T follicular helper cell (primary cell): ENCODE measurements around the gene CYBA.
A peak's percentile ranks its signal among the peaks of the same experiment; 100 is the strongest.
"Not testable (repeated sequence)": the region's sequence is repeated elsewhere in the genome, so short reads cannot be mapped to it uniquely, and the experiment has no call there.

Experiments used
- DNase-seq: peaks from one replicate; pipeline ENCODE4 v3.0.0-alpha.2; 2020; ENCODE audit warnings: low read depth

The CYBA gene

DNA sequence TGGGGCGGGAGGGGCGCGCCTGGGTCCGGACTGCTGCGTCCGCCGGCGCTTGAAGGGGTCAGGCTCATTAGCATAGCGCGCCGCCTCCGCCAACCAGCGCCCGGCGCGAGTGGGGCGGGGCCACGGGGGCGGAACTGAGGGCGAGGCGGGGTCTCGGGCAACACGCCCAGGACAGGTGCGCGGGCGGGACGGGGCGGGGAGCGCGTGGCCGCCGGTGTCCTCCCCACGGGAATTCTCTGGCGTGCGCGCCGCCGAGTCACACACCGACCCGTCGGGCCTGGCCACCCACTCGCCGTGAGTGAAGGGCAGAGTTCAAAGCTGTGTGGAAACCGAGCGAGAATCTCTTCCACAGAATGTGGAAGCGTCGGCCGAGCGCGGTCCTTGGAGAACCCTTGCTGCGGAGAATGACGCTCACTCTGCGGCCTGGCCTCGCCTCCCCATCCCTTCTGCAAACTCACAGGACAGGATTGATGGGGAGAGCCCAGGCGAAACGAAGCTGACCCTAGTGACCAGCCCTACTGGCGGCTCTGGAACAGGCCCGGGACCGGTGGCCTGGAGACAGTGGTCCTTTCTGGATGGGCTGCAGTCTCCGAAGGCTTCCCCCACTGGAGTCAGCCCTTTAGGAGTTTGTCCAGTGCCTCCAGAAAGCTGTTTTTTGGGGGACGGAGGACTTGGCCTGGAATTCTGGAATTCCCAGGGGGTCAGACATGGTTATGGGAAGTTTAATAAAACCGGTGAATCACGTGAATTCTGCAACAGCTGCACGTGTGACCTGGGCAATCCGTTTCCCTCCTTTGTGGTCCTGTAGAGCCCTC is 35.8 kb upstream of the CYBA start, which contains the start of gene SNAI3:
Gene SNAI3, minus strand, starts transcription at position 69 of the 815 bp plus-strand sequence. CDS start 101 bp downstream, outside the sequence.
- peak; percentile 78 for DNase-seq

- DNase-seq = peak; percentile 40
Observed at GRCh38 chr16:88686062-88686438, 35.2 kb upstream of the CYBA start.

DNA sequence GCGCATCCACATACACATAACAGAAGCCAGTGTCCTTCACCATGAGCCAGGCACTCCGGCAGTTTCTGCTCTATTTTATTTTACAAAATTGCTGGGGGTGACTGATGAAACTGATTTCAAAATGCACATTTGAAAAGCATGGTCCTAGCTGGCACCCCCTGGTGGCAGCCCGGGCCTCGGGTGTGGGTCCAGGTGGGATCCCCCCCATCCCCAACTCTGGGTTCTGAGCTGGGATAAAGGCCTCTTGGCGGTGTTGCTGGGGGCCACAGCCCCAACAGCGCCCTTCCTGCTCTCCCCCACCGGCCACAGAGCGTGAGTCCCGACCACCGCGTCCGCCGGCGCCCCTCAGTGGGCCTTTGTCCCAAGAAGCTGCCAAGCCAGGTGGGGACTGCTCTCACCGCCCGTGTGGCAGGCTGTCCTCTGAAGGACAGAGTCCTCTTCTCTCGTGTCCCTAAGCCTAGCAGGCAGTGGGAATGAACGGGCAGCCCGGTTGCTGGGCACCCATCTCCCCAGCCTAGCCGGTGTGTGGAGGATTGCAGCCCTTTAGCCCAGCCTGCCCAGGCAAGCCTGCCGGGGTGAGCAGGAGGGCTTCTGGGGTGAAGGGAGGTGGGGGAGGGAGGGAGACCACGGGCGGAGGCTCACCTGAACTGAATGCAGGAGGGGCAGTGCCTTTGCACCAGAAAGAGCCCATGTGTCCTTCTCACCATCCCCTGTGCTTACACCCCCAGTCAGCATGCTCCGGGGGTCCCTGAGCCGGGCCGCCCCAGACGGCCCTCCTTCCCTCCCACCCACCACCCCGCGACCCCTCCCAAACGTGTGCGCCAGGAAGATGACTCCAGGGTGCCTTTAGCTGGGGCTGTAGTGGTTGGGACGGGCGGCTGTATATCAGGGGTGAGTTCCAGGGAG is 34.6 kb upstream of the CYBA start:
- DNase-seq = no peak

DNA sequence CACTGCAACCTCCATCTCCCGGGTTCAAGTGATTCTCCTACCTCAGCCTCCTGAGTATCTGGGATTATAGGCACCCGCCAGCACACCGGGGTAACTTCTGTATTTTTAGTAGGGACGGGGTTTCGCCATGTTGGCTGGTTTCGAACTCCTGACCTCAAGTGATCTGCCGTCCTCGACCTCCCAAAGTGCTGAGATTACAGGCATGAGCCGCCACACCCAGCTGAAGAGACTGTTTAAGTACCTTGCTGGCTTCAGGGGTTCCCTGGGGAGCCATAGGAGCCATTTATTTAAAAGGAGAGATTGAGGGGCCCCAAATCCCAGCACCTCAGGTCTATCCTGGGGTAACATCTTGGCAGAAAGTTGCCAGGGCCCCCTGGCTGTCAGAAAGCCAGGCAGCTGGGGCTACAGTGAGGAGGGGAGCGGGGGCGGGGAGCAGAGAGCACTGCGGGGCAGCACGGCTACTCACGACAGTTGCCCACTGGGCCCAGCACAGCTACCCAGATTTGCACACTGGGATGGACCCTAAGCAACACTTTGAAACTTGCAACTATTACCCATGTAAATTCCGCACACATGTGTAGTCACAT is 33.8 kb upstream of the CYBA start:
- DNase-seq = no peak

DNA sequence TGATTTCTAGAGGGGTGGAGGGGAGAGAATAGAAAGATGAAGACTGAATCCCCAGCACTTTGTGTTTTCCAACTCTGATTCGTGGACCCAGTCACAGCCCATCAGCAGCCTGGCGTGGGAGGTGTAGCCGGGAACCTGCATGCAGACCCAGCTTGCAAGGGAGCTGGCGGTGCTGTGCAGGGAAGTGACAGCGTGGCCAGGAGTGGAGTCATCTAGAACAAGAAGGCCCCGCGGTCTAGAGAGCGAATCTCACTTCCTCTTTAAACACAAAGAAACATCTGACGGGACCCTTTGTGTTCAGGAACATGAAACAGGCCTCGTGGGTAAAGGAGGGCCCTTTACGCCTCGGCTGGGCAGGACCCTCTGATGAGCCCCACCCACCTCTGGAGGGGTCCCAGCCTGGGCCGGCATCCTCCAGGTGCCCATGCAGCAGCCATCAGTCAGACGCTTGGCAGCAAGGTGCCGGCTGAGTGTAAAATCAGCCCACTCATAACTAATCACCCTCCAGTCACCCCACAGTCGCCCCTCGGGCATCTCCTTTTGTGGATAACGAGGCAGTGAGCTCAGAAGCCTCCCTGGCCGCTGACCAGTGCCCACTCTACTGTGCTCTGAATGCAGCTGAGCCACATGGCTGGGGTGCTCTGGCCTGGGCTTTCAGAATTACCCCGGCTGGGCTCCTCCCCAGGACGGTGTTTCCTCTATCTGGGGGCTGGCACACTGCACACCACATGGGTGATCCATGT is 31.0 kb upstream of the CYBA start:
- peak; percentile 40 for DNase-seq

DNA sequence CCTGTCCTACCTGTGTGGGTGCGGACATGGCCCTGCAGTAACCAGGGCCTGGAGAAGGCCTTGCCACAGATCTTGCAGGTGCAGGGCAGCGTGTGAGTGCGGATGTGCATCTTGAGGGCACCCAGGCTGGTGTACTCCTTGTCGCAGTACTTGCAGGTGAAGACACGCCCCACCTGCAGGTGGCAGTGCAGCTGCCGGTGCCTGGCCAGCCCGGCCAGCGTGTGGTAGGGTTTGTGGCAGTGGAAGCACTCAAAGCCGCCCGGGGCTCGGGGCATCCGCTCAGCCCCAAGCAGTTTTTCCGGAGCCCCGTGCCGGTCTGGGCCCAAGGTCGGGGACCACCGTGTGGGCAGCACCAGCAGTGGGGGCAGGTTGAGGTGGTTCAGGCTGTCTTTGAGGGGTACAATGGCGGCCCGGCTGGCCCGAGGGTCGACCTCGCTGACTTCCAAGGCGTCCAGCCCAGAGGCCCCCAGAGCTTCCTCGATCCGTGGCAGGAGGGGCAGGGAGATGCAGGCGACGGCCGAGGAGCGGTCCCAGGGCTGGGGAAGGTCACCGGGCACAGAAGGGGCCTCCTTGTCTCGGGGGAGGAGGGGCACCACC is 30.3 kb upstream of the CYBA start:
- DNase-seq = no peak

DNA sequence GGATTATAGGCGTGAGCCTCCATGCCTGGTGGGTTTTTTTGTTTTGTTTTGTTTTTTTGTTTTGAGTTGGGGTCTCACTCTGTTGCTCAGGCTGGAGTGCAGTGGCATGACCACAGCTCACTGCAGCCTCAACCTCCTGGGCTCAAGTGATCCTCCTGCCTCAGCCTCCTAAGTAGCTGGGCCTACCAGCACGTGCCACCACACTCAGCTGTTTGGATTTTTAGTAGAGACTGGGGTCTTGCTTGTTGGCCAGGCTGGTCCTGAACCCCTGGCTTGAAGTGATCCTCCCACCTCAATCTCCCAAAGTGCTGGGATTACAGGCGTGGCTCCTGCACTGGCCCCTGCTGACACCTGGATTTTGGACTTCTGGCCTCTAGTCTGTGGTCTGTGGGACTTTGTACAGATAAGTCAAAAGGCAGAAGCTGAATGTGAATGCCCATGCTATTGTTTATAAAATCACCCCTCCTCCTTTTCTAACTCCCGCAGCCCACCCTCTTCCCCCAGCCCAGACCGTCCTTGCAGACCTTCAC is 29.8 kb upstream of the CYBA start:
- DNase-seq = no peak

- DNase-seq = no peak
Observed at GRCh38 chr16:88678224-88678979, 27.5 kb upstream of the CYBA start.

DNA sequence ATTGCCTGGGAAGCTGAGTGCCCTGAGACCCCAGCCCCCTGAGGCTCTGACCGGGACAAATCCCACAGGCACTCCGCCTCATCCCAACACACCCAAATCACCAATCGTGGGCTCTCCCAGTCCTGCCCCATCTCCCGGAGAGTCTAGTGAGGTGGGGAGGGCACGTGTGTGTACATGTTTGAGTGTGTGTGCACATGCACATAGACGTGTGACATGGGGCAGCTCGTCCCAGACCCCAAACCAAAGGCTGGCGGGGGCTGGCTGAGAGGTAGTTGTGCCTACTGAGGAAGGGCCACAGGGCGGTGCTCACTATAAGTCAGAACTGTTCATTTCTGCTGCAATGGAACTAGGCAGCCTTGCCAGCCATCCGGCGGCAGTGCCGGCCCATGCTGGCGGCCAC is 26.9 kb upstream of the CYBA start:
- no peak for DNase-seq

DNA sequence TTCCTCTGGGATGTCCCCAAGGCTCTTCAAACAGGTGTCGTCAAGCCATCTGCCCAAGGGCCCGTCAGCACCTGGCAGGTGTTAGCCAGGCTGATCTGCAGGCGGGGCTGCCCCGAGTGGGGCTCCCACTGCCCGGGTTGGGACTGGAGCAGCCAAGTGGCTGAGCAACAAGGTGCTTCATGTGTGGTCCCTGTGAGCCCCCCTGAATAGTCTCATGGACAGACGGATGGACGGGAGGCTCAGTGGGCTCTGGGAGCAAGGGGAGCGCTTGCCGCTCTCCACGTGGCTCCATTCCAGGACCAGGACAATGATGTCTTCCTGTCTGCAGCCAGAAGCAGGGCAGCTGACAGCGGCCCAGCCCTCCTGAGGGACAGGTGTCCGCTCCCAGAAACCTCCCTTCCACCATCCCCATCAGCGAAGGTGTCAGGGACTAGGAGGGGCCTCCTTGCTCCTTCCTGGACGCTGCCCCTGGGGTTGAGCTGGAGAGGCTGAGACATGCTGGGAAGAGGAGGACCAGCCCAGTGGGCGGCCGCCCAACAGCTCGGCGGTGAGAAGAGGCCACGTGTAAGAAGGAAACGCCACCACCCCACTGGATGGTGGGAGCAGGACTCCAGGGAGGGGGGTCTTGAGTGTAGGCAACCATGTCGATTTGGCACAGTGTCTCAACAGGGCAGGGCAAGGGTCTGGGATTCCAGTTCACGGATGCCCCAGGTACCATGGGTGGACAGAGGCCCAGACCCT is 25.8 kb upstream of the CYBA start:
- DNase-seq = no peak

GRCh38 chr16:88673716-88674379 is 23.0 kb upstream of the CYBA start:
- DNase-seq = no peak

GRCh38 chr16:88672776-88673175 is 21.9 kb upstream of the CYBA start:
- no peak for DNase-seq

DNA sequence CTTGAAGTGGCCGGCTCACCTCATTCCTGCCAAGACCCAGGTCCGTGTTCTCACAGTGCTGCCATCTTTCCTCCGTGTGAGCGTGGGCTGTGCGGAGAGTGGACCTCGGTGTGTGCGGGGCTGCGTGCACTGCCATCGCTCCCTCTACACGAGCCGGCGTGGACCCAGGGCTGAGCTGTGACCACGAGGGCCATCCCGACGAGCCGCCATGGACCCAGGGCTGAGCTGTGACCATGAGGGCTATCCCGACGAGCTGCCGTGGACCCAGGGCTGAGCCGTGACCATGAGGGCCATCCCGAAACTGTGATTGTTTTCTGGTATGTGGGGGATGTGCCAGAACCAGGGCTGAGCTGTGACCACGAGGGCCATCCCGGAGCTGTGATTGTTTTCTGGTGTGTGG is 21.0 kb upstream of the CYBA start:
- DNase-seq = no peak

DNA sequence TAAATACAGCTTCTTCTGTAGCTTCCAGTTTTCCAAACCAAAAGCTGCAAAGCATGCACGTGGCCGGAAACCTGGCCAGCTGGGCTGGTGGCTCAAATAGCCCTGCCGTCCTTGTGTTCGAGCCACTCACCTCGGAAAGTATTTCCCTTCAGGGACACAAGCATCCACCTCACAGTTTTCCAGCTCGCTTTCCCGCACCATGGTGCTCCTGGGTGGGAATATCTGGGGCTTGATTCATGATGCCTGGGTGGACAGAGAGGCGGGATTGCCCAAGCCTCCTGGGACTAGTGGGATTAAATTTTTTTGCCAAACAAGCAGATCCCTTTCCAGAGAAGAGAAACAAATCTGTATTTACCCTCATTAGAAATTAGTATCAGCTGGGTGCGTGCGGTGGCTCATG is 19.1 kb upstream of the CYBA start:
- DNase-seq = no peak

DNA sequence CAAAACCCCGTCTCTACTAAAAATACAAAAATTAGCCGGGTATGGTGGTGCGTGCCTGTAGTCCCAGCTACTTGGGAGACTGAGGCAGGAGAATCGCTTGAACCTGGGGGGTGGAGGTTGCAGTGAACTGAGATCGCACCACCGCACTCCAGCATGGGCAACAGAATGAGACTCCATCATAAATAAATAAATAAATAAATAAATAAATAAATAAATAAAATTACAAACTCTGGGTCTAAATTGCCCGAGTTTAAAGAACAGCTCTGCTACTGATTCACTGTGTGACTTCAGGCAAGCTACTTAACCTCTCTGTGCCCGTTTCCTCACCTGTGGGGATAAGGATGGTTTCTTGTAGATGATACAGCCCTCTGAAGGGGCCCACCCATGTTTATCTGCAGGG is 18.6 kb upstream of the CYBA start:
- not testable (repeated sequence) for DNase-seq

DNA sequence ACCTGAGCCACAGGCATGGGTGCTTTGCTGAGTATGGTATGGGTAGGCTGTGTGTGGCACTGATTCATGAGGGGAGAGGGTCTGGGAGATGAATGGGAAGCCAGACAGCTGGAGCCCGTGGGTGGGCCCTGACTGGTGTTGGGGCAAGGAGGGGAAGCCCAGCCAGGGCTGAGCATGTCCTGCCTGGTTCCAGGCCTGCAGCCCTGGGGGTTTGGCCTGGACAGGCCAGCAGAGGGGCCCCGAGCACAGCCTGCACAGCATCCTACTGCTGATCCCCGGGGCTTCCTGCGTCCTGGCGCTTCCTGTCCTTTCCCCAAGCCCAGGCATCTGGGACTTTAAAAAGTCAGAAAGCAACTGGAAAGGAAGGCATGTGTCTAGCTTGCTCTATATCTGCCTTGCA is 16.6 kb upstream of the CYBA start:
- no peak for DNase-seq

- DNase-seq = no peak
Observed at GRCh38 chr16:88665570-88665969, 14.7 kb upstream of the CYBA start.

DNA sequence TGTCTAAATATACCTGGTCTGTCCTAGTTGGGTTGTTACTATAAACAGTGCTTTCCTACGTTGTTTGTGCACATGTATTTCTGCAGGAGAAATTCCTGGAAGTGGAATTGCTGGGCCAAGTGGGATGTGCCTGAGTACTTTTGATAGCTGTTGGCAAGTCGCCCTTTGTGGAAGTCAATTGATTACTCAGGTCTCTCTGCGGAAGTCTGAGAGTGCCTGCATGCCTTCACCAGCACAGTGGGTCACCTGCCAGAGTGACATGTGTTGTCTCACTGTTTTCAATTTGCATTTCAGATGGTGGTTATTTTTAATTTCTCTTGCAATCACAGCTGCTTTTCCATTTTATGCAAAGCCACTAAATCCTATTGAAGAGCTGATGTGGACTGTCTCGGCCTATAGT is 14.3 kb upstream of the CYBA start:
- DNase-seq = no peak
